OCI-LY1 (cell line): ENCODE results near the gene FEM1C.

Experiments used
- H2AFZ ChIP-seq: fragments of 200-600 bp; sonication (generic), shearing (Covaris generic); 2 replicates; pipeline ENCODE4 v1.6.0; 2014; ENCODE audit warnings: antibody characterized with exemption, mild to moderate bottlenecking, low read length
- H3F3A ChIP-seq: fragments of 200-600 bp; sonication (generic), shearing (Covaris generic); 2 replicates; pipeline ENCODE4 v1.6.0; 2014; ENCODE audit warnings: mild to moderate bottlenecking, antibody characterized with exemption, low read length, moderate library complexity; ENCODE audit not compliant: insufficient read depth
- H3K27ac ChIP-seq: fragments of 200-600 bp; sonication (generic); 2 replicates; pipeline ENCODE4 v1.5.1; 2014; ENCODE audit warnings: low read length, mixed run types, mild to moderate bottlenecking, low read depth; ENCODE audit not compliant: poor library complexity, severe bottlenecking
- H3K27me3 ChIP-seq: fragments of 200-600 bp; sonication (generic); 2 replicates; pipeline ENCODE4 v1.6.0; 2014; ENCODE audit warnings: antibody characterized with exemption, mild to moderate bottlenecking, low read length, moderate library complexity; ENCODE audit not compliant: insufficient read depth
- H3K36me3 ChIP-seq: fragments of 200-600 bp; sonication (generic); 2 replicates; pipeline ENCODE4 v1.6.1; 2014; ENCODE audit warnings: mild to moderate bottlenecking, antibody characterized with exemption, low read length, moderate library complexity, mixed read lengths; ENCODE audit not compliant: insufficient read depth
- H3K4me1 ChIP-seq: fragments of 200-600 bp; sonication (generic); 2 replicates; pipeline ENCODE4 v1.5.1; 2014; ENCODE audit warnings: mild to moderate bottlenecking, low read length, moderate library complexity; ENCODE audit not compliant: insufficient read depth, severe bottlenecking
- H3K4me2 ChIP-seq: fragments of 200-600 bp; sonication (generic), shearing (Covaris generic); 2 replicates; pipeline ENCODE4 v1.6.1; 2014; ENCODE audit warnings: low read length
- H3K4me3 ChIP-seq: fragments of 200-600 bp; sonication (generic); 2 replicates; pipeline ENCODE4 v1.5.1; 2014; ENCODE audit warnings: low read length, low read depth, mild to moderate bottlenecking, mixed read lengths; ENCODE audit not compliant: poor library complexity, severe bottlenecking
- H3K79me2 ChIP-seq: fragments of 200-600 bp; shearing (Covaris generic); 2 replicates; pipeline ENCODE4 v1.6.1; 2016; ENCODE audit warnings: mixed run types, low read length, mixed read lengths; ENCODE audit not compliant: insufficient read depth
- H3K9ac ChIP-seq: fragments of 200-600 bp; sonication (generic), shearing (Covaris generic); 2 replicates; pipeline ENCODE4 v1.6.1; 2014; ENCODE audit warnings: mild to moderate bottlenecking, low read length, mixed read lengths
- H3K9me2 ChIP-seq: fragments of 200-600 bp; sonication (generic), shearing (Covaris generic); 2 replicates; pipeline ENCODE4 v1.6.1; 2014; ENCODE audit warnings: low read depth, mild to moderate bottlenecking, low read length, mixed read lengths
- H3K9me3 ChIP-seq: fragments of 200-600 bp; shearing (Covaris generic); 2 replicates; pipeline ENCODE4 v1.6.1; 2014; ENCODE audit warnings: low read length, mixed read lengths
- H4K20me1 ChIP-seq: fragments of 200-600 bp; sonication (generic), shearing (Covaris generic); 2 replicates; pipeline ENCODE4 v1.6.0; 2016; ENCODE audit warnings: mild to moderate bottlenecking, low read length; ENCODE audit not compliant: insufficient read depth
- EZH2 ChIP-seq: fragments of 200-600 bp; sonication (generic), shearing (Covaris generic); IDR thresholded peaks from 2 replicates; pipeline ENCODE4 v1.8.0; 2017; ENCODE audit warnings: borderline replicate concordance, mixed run types, mild to moderate bottlenecking, antibody characterized with exemption, low read length, moderate library complexity, mixed read lengths
- TF ChIP-seq, protein P1 (sequence below): fragments of 200-600 bp; sonication (generic), shearing (Covaris generic); IDR thresholded peaks from 2 replicates; pipeline ENCODE4 v1.5.1; 2017; ENCODE audit warnings: mild to moderate bottlenecking, antibody characterized with exemption, low read length, moderate library complexity, mixed read lengths

The FEM1C gene

DNA sequence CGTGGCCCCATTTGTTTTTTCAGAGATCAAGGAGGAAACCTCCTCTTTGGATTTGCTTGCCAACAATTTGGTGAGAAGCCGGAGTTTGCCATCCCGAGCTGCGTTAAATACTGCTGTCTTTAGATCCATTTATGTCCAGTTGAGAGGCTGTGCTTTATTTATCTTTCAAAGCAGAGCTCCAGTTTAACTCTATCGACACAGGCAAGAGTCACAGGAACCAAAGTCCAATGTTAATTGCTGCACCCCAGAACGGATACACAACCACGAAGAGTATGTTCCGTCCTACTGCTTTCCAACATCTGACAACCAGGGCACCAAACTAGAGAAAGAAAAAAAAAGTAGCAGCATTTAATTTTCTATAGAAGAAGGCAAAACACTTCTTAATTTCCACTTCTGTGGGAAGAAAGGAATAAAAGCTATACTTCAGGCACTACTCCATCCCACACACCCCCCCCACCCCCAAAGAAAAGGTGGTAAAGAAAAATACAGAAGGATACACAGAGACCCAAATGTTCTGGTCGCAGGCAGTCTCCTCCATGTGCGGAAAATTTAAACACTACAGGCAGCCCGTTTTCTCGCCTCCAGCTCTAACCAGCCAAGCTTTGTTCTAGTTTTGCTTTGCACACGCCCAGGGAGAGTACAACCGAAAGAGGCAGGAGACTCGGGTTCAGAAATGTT is 1.1 kb downstream of the FEM1C start:
- Histone ChIP-seq H3K36me3 (peaks cover 49% of the 10 kb centered on the region), H3K9me3 (peaks cover 6% of the 10 kb centered on the region), H2AFZ (no peak overlapping the region), H4K20me1 (no peaks in the 10 kb centered on the region), H3K4me2 (peak overlapping the region; percentile 96), H3K27me3 (no peaks in the 10 kb centered on the region), H3K4me3 (peak overlapping the region; percentile 70), H3K27ac (peak overlapping the region; percentile 71), H3F3A (no peaks in the 10 kb centered on the region), H3K79me2 (peaks cover 54% of the 10 kb centered on the region), H3K4me1 (peaks cover 36% of the 10 kb centered on the region), H3K9me2 (no peaks in the 10 kb centered on the region), H3K9ac (peak overlapping the region; percentile 72)
- no peak for TF ChIP-seq EZH2
- TF ChIP-seq, protein P1, sequence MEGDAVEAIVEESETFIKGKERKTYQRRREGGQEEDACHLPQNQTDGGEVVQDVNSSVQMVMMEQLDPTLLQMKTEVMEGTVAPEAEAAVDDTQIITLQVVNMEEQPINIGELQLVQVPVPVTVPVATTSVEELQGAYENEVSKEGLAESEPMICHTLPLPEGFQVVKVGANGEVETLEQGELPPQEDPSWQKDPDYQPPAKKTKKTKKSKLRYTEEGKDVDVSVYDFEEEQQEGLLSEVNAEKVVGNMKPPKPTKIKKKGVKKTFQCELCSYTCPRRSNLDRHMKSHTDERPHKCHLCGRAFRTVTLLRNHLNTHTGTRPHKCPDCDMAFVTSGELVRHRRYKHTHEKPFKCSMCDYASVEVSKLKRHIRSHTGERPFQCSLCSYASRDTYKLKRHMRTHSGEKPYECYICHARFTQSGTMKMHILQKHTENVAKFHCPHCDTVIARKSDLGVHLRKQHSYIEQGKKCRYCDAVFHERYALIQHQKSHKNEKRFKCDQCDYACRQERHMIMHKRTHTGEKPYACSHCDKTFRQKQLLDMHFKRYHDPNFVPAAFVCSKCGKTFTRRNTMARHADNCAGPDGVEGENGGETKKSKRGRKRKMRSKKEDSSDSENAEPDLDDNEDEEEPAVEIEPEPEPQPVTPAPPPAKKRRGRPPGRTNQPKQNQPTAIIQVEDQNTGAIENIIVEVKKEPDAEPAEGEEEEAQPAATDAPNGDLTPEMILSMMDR = no peak

DNA sequence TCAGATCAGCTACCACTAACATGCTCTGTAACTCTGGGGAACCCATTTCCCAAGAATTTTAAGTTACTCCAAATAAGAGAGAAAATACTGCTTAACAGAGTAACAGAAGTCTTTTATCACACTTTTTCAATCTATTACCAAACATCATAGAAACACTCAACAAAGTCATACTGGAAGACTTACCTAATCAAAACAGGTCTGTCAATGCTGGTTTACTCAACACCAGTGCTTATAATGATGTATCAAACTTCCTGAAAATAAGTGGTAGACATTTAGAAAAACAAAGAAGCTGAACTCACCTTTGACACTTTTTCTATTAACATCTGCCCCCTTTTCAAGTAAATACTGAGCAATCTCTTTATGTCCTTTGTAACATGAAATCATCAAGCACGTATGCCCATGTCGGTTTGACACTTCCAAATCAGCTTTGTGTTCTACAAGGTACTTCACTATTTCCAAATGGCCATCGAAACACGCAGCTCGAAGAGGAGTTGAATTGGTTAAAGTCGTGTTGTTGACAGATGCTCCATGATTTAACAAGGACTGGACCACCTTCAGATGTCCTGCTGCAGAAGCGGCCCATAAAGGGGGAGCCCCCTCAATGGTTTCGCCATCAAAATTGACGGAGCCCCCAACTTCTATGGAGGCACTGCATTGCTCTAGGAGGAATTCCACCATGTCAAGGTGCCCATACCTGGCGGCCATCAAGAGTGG is 1.8 kb downstream of the FEM1C start:
- Histone ChIP-seq H3K27me3 (no peaks in the 10 kb centered on the region), H3K36me3 (peaks cover 56% of the 10 kb centered on the region), H3K4me3 (peak overlapping the region; percentile 70), H4K20me1 (no peaks in the 10 kb centered on the region), H3K4me1 (peaks cover 36% of the 10 kb centered on the region), H3K9me3 (peaks cover 6% of the 10 kb centered on the region), H3K9ac (peak overlapping the region; percentile 72), H3K27ac (peak overlapping the region; percentile 71), H2AFZ (no peak overlapping the region), H3K9me2 (no peaks in the 10 kb centered on the region), H3K79me2 (peaks cover 61% of the 10 kb centered on the region), H3K4me2 (peak overlapping the region; percentile 96), H3F3A (no peaks in the 10 kb centered on the region)
- TF ChIP-seq, protein P1 = no peak
- no peak for TF ChIP-seq EZH2

DNA sequence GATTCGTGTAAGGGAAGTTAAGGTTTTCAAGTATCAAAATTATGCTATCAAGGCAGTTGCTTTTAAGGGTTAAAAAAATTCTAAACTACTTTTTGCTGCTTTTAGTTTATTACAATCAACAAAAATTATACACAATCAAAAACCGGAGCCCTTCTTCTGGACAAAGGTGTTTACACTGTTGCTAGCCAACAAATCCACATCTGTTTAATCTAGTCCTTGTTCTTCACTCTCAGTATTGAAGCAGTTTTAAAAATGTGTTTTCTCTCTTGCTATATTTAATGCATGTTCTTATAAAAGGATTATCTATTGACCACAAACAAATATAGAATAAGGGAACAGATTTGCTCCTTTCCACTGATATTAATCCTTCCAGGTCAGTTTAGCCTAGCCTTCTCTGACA is 2.5 kb downstream of the FEM1C start:
- peaks cover 61% of the 10 kb centered on the region for H3K36me3 ChIP-seq
- H3K27me3 ChIP-seq = no peaks in the 10 kb centered on the region
- H3K4me1 ChIP-seq = peaks cover 36% of the 10 kb centered on the region
- H3K9me2 ChIP-seq = no peaks in the 10 kb centered on the region
- no peaks in the 10 kb centered on the region for H3F3A ChIP-seq
- TF ChIP-seq, protein P1 = no peak
- no peak for TF ChIP-seq EZH2
- peak overlapping the region; percentile 96 for H3K4me2 ChIP-seq
- peaks cover 6% of the 10 kb centered on the region for H3K9me3 ChIP-seq
- peak overlapping the region; percentile 70 for H3K4me3 ChIP-seq
- H3K9ac ChIP-seq = peak overlapping the region; percentile 72
- H3K79me2 ChIP-seq = peaks cover 66% of the 10 kb centered on the region
- H2AFZ ChIP-seq = no peak overlapping the region
- no peaks in the 10 kb centered on the region for H4K20me1 ChIP-seq
- H3K27ac ChIP-seq = no peak overlapping the region
